Activated T-helper 1 cell treated with anti-CD3 and anti-CD28 coated beads, Interleukin-12 subunit alpha, Interleukin-12 subunit beta, Interleukin-2, Interleukin-4 antibody, amounts not matched to agents 30 ng/mL and 10 ng/mL and 1 ng/mL, durations not matched to agents 14 hours and 24 hours and 36 hours (primary cell): Measurements from ENCODE around the gene SYN1. TPM values are rescaled to one million over a fixed set of nuclear protein-coding genes. Genes with fewer than 3 reads are reported as not detected.
"Not testable (repeated sequence)": the region's sequence is repeated elsewhere in the genome, so short reads cannot be mapped to it uniquely, and the experiment has no call there.

ENCODE experiments used
- DNase-seq: peaks from one replicate; pipeline ENCODE4 v3.0.0; 2021; ENCODE audit warnings: low spot score
- H3K27ac Mint-ChIP-seq: one replicate; pipeline ENCODE4 v1.8.0; 2021; ENCODE audit warnings: mild to moderate bottlenecking, mixed read lengths
- H3K27me3 Mint-ChIP-seq: one replicate; pipeline ENCODE4 v1.8.0; 2022; ENCODE audit warnings: mild to moderate bottlenecking, moderate library complexity, mixed read lengths; ENCODE audit not compliant: insufficient read depth
- H3K36me3 Mint-ChIP-seq: one replicate; pipeline ENCODE4 v1.8.0; 2021; ENCODE audit warnings: low read depth, mixed read lengths
- H3K4me1 Mint-ChIP-seq: one replicate; pipeline ENCODE4 v1.8.0; 2021; ENCODE audit warnings: low read depth, mixed read lengths
- H3K4me3 Mint-ChIP-seq: one replicate; pipeline ENCODE4 v1.8.0; 2021; ENCODE audit warnings: mild to moderate bottlenecking, moderate library complexity, mixed read lengths
- H3K9me3 Mint-ChIP-seq: one replicate; pipeline ENCODE4 v1.8.0; 2021; ENCODE audit warnings: mixed read lengths
- intact Hi-C: fragments of 100-400 bp; cut with micrococcal nuclease; formaldehyde crosslinking; loops from one replicate; pipeline ENCODE4 v1.15.1; 2024
- total RNA-seq: library from RNA; stranded (reverse); gene quantifications from 2 replicates; pipeline ENCODE4 v1.2.3, GENCODE V29; 2022

The SYN1 gene
- 0.21 and 0.22 TPM in 2 replicates for total RNA-seq

- Mint-ChIP-seq H3K9me3 (no peaks in the 10 kb centered on the region), H3K4me3 (peak within 1 kb of the TSS; percentile 64), H3K27me3 (peaks cover 33% of the 10 kb centered on the region), H3K27ac (peak within 1 kb of the TSS; percentile 65), H3K4me1 (peaks cover 19% of the 10 kb centered on the region), H3K36me3 (peaks cover 4% of the 10 kb centered on the region)
- peak; percentile 75 for DNase-seq
- intact Hi-C loops: loop anchor here (2.0 to 5.0 kb wide), 2 partner anchors 15 to 57 kb away; partner anchors contain the start of gene ARAF
Measured at GRCh38 chrX:47619486-47620302, at the start of gene SYN1. SYN1 (minus strand) TSS chrX:47619857; CDS start chrX:47619728, 129 bp downstream.

GRCh38 chrX:47665797-47666196 is 46.1 kb upstream of the SYN1 start:
- H3K4me1 Mint-ChIP-seq: peaks cover 14% of the 10 kb centered on the region
- H3K36me3 Mint-ChIP-seq: peaks cover 11% of the 10 kb centered on the region
- H3K27ac Mint-ChIP-seq, H3K27me3 Mint-ChIP-seq, DNase-seq, H3K4me3 Mint-ChIP-seq, H3K9me3 Mint-ChIP-seq, intact Hi-C loops: not testable (repeated sequence)

GRCh38 chrX:47664737-47665136 is 45.1 kb upstream of the SYN1 start:
- DNase-seq: no peak
- Mint-ChIP-seq H3K27me3 (no peaks in the 10 kb centered on the region), H3K4me1 (peaks cover 14% of the 10 kb centered on the region), H3K9me3 (no peaks in the 10 kb centered on the region), H3K36me3 (peaks cover 11% of the 10 kb centered on the region), H3K27ac (peak overlapping the region; percentile 14), H3K4me3 (no peak overlapping the region)
- intact Hi-C loops: loop anchor here (5.0 kb wide), 1 partner anchor 58 kb away; no protein-coding TSS in a partner anchor

GRCh38 chrX:47662144-47662657 is 42.5 kb upstream of the SYN1 start:
- Mint-ChIP-seq H3K9me3 (peaks cover 4% of the 10 kb centered on the region), H3K27ac (peak overlapping the region; percentile 97), H3K4me3 (peak overlapping the region; percentile 66), H3K27me3 (no peaks in the 10 kb centered on the region), H3K4me1 (peaks cover 22% of the 10 kb centered on the region), H3K36me3 (peaks cover 20% of the 10 kb centered on the region)
- intact Hi-C loops: loop anchor here (1.0 to 5.0 kb wide), 7 partner anchors 13 to 365 kb away; partner anchors contain the start of genes TIMP1 and ZNF81
- DNase-seq: no peak

- Mint-ChIP-seq H3K36me3 (peaks cover 22% of the 10 kb centered on the region), H3K27me3 (no peaks in the 10 kb centered on the region), H3K4me1 (peaks cover 25% of the 10 kb centered on the region), H3K9me3 (peaks cover 4% of the 10 kb centered on the region), H3K27ac (no peak overlapping the region), H3K4me3 (no peak overlapping the region)
- no peak for DNase-seq
- intact Hi-C loops: loop anchor here (5.0 kb wide), 1 partner anchor 61 kb away; no protein-coding TSS in a partner anchor
Measured at GRCh38 chrX:47661539-47661938, 41.9 kb upstream of the SYN1 start.

- H3K9me3 Mint-ChIP-seq: peaks cover 4% of the 10 kb centered on the region
- peak overlapping the region; percentile 90 for H3K4me3 Mint-ChIP-seq
- no peak for DNase-seq
- peaks cover 32% of the 10 kb centered on the region for H3K4me1 Mint-ChIP-seq
- no peaks in the 10 kb centered on the region for H3K27me3 Mint-ChIP-seq
- intact Hi-C loops: loop anchor here (2.0 to 10.0 kb wide), 9 partner anchors 99 to 1275 kb away; partner anchors contain the start of genes ARAF, CDK16, EBP and FTSJ1
- H3K27ac Mint-ChIP-seq: peak overlapping the region; percentile 98
- peaks cover 32% of the 10 kb centered on the region for H3K36me3 Mint-ChIP-seq
Measured at GRCh38 chrX:47659421-47659726, 39.7 kb upstream of the SYN1 start.

- H3K4me1 Mint-ChIP-seq: peaks cover 31% of the 10 kb centered on the region
- no peaks in the 10 kb centered on the region for H3K27me3 Mint-ChIP-seq
- peaks cover 33% of the 10 kb centered on the region for H3K36me3 Mint-ChIP-seq
- peak within 1 kb of the TSS; percentile 90 for H3K4me3 Mint-ChIP-seq
- intact Hi-C loops: loop anchor here (1.0 to 10.0 kb wide), 11 partner anchors 9 to 1276 kb away; partner anchors contain the start of genes ARAF, CDK16, EBP and ELK1
- peaks cover 4% of the 10 kb centered on the region for H3K9me3 Mint-ChIP-seq
- peak; percentile 89 for DNase-seq
- H3K27ac Mint-ChIP-seq: peak within 1 kb of the TSS; percentile 98
Measured at GRCh38 chrX:47658684-47659420, 39.2 kb upstream of the SYN1 start, which contains the start of gene UXT. UXT (minus strand) TSS chrX:47659180; CDS start chrX:47658927, 253 bp downstream.

GRCh38 chrX:47658301-47658683 is 38.6 kb upstream of the SYN1 start:
- Mint-ChIP-seq H3K36me3 (peaks cover 39% of the 10 kb centered on the region), H3K4me3 (peak overlapping the region; percentile 90), H3K4me1 (peaks cover 36% of the 10 kb centered on the region), H3K27me3 (no peaks in the 10 kb centered on the region), H3K9me3 (peaks cover 4% of the 10 kb centered on the region), H3K27ac (peak overlapping the region; percentile 98)
- intact Hi-C loops: loop anchor here (1.0 to 10.0 kb wide), 11 partner anchors 8 to 1277 kb away; partner anchors contain the start of genes ARAF, CDK16, EBP and ELK1
- no peak for DNase-seq

GRCh38 chrX:47651043-47651905 is 31.6 kb upstream of the SYN1 start:
- intact Hi-C loops: loop anchor here (2.0 to 10.0 kb wide), 4 partner anchors 186 to 1284 kb away; partner anchors contain the start of genes FTSJ1, HDAC6, SLC38A5 and ZNF81

GRCh38 chrX:47650164-47651042 is 30.7 kb upstream of the SYN1 start, which contains the start of gene ELK1:
ELK1 (minus strand) TSS chrX:47650563; CDS start chrX:47641441, 9,122 bp downstream.
- Mint-ChIP-seq H3K27ac (peak within 1 kb of the TSS; percentile 96), H3K4me1 (peaks cover 66% of the 10 kb centered on the region)

More at GRCh38 chrX:47651043-47651905, 31.6 kb upstream of the SYN1 start:
- Mint-ChIP-seq H3K27me3 (no peaks in the 10 kb centered on the region), H3K27ac (peak overlapping the region; percentile 96), H3K4me1 (peaks cover 71% of the 10 kb centered on the region), H3K9me3 (no peaks in the 10 kb centered on the region), H3K4me3 (peak overlapping the region; percentile 95), H3K36me3 (peaks cover 65% of the 10 kb centered on the region)
- DNase-seq: no peak

GRCh38 chrX:47649781-47650163 is 30.1 kb upstream of the SYN1 start:
- intact Hi-C loops: loop anchor here (1.0 to 10.0 kb wide), 11 partner anchors 9 to 1285 kb away; partner anchors contain the start of genes ARAF, FTSJ1, HDAC6 and SLC38A5
- peak overlapping the region; percentile 95 for H3K27ac Mint-ChIP-seq
- H3K4me3 Mint-ChIP-seq: peak overlapping the region; percentile 95
- H3K4me1 Mint-ChIP-seq: peaks cover 68% of the 10 kb centered on the region
- H3K27me3 Mint-ChIP-seq: no peaks in the 10 kb centered on the region
- H3K9me3 Mint-ChIP-seq: no peaks in the 10 kb centered on the region
- no peak for DNase-seq
- H3K36me3 Mint-ChIP-seq: peaks cover 59% of the 10 kb centered on the region

More at GRCh38 chrX:47650164-47651042, 30.7 kb upstream of the SYN1 start, which contains the start of gene ELK1:
- DNase-seq: peak; percentile 85
- Mint-ChIP-seq H3K4me3 (peak within 1 kb of the TSS; percentile 95), H3K36me3 (peaks cover 57% of the 10 kb centered on the region), H3K9me3 (no peaks in the 10 kb centered on the region), H3K27me3 (no peaks in the 10 kb centered on the region)
- intact Hi-C loops: loop anchor here (1.0 to 10.0 kb wide), 10 partner anchors 8 to 1284 kb away; partner anchors contain the start of genes ARAF, FTSJ1, HDAC6 and SLC38A5
